GM19328 (cell line): ENCODE measurements around the gene KCNG2.

Source experiments
- ATAC-seq: cut with Tn5 transposase; IDR thresholded peaks from one replicate; pipeline ENCODE4 v1.9.1; 2021; ENCODE audit warnings: mild to moderate bottlenecking, moderate library complexity; ENCODE audit not compliant: unreplicated experiment

KCNG2 gene

GRCh38 chr18:79882522-79883241 is 84.9 kb downstream of the KCNG2 start:
- ATAC-seq, result no peak

DNA sequence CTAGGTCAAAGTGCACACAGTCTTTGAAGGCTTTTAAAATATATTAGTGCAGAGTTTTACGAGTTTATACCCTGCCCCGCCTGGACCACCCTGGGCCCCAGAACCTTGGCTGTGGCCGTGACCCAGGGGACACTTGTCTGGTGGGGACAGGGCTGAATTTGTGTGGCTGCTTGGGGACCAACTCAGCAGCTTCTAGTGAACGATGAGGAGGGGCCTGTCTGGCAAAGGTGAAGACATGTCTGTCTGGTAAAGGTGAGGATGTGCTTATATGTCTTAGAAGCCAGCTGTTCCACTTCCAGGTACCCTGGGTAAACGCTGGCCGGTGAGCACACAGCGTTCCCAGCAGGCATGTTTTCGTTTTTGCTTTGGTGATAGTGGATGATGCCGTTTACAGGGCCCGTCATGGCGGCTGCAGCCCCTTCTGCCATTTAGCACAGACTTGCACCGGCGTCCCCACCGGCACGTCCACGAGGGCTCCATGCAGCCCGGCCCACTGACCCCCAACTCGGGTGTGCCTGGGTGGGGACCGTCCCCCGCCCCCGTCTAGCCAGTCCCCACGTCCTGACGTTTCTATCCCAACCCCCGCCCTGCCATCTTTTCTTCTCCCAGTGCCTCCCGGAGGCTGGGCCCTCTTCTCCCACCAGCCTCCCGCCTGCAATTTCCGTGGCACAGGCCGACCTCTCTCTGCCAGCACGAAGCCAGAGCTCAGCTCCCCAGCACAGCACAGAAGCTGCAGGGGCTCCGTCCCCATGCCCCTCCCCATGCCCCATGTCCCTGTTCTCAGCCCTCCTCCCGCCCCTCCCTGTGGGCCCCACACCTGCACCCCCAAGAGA is 85.9 kb downstream of the KCNG2 start:
- no peak for ATAC-seq

DNA sequence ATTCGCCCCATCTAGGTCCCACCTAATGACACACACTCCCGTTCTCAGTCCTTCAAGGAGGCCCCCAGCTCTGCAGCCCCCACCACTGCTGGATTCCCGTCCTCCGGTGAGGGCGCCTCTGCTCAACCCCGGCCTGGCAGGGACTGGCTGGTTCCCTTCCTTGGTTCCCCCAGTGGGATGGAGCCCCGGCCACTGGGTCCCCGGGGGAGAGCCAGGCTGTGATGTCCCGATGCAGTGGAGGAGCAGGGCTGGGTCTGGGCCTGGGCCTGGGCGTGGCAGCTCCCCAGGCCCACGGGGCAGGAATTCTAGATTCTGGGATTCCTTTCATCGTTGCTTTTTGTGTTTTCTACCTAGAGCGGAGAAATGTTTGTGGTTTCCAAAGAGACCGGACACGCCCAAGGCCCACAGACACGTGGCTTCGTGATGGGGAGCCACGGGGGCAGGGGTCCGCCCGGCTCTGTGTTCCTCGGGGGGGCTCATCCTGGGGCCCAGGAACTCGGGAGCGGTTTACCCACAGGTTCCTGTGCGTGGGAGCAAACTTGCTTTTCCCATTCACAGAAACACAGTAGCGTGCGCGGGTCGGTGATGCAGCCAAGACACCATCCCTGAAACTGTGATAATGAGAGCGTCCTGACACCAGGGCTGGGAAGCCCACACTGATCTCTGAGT is 86.7 kb downstream of the KCNG2 start:
- ATAC-seq, result no peak

- no peak for ATAC-seq
Observed at GRCh38 chr18:79884963-79885728, 87.4 kb downstream of the KCNG2 start.

DNA sequence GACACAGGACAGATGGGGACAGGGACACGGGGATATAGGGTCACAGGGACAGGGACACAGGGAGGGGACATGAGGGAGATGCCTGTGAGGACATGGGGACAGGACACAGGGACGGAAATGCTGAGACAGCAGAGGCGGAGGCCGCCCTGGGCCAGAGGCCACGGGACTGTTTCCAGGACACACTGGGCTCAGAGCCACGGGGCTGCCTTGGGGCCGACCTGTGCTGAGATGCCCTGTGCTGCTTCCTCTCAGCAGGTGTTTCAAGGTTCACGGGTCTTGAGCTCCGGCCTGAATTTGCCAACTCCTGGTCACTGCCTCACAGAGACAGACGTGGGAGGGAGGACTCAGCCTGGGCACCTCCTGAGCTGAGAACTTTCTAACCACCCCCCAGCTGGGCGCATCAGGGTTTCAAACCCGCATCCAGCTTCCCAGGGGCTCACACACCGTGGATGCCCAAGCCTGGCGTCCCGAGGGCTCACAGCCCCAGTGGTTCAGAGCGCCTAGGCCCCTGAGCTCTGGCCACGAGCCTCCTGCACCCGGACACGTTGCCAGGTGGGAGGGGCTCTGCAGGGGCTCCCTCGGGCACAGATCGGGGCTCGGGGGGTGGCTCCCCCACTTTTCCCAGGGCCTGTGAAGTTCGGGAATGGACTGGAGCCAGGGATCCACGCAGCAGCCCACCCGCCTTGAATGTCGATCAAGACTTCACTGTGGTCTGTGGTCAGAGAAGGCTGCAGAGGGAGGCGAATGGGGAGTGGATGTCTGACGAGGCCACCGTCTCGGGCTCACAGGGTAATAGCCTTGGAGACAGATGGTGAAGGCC is 89.7 kb downstream of the KCNG2 start:
- ATAC-seq, result no peak

GRCh38 chr18:79888016-79888415 is 90.3 kb downstream of the KCNG2 start:
- ATAC-seq, result no peak

DNA sequence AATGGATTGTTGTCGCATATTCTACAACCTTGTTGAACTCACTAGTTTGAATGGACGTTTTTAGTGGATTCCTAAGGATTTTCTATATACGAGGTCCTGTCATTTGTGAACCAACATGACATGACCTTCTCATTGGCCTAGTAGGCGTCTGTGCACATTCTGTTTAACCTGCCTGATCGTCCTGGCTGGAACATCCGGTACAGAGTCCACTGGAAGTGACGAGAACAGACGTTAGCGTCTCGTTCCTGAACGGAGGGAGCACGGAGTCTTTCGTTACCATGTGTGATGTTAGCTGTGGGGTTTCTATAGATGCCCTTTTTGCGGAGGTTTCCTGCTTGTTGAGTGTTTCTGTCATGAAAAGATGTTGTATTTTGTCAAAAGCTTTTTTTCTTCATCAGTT is 91.8 kb downstream of the KCNG2 start:
- ATAC-seq, result no peak

GRCh38 chr18:79890674-79891073 is 92.9 kb downstream of the KCNG2 start:
- no peak for ATAC-seq

DNA sequence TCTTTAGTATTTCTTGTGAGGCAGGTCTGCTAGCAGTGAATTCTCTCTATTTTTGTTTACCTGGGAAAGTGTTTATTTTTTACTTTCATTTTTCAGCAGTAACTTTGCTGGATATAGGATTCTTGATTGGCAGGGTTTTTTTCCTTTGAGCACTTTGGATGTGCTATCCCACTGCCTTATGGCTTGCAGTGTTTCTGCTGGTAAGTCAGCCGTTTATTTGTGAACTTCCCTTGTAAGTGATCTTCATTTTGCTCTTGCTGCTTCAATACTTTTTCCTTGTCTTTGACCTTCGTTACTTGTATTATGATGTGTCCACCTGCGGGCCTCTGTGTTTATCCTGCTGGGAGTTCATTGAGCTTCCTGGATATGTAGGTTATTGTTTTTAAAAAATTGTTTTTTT is 99.0 kb downstream of the KCNG2 start:
- ATAC-seq, result no peak

- no peak for ATAC-seq
Observed at GRCh38 chr18:79897940-79898625, 100.3 kb downstream of the KCNG2 start.

GRCh38 chr18:79898952-79899608 is 101.3 kb downstream of the KCNG2 start:
- no peak for ATAC-seq

- no peak for ATAC-seq
Observed at GRCh38 chr18:79899609-79900445, 102.1 kb downstream of the KCNG2 start.

DNA sequence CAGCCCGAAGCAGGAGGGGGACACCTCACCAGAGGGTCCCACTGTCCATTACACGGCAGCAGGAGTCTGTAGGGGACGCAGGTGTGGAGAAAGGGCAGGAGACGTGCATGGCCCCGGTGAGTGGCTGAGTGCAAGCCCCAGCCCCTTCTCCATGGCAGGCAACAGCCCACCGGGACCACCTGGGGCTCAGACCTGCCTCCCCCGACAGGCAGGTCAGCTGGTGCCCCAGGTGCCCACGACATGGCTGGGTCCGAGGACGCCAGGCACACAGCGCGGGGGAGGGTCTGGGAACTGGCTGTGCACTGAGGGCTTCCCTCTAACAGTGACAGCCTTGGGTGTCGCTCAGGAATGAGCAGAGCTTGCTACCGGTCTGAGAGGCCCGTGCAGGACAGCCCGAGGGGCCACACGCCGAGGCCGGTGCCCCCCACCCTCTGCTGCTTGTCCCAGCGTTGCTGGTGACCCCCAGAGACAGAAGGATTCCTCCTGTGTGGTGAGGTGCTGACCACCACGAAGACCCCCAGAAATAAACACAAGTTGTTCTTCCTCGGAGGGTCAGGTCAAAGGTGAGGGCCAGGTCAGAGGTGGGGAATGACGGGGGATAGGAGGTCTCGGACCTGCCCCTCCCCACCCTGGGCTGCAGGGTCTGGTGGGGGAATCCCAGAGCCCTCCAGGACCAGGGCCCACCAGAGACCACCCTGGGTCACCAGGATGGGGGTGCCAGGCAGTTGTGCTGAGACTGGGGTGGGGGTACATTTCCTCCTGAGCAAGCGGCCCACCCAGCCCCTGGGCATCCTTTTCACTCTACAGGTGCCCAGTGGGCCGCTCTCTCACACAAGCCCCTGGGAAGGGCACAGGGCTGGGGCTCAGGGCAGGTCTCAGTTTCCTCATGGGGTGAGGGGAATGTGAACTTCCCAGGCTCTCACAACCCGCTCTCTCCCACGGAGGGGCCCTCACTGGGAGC is 103.2 kb downstream of the KCNG2 start:
- no peak for ATAC-seq

GRCh38 chr18:79901665-79902064 is 103.9 kb downstream of the KCNG2 start:
- no peak for ATAC-seq

DNA sequence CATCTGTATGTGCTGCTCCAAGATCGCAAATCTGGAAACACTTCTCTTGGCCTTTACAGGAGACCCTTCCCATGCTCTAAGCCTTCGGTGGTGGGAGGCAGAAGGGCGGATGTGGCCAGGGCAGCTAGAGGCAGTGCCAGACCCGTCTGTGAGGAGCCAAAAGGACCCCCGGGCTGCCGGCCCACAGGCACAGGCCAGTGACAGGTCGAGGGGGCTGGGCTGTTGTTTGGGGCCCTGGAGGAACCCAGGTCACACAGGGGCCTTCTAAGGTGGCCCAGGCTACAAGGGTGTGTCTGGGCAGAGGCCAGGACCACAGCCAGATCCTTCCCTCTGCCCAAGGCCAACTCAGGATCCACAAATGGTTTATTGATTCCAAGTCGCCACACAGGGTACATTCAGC is 104.3 kb downstream of the KCNG2 start:
- no peak for ATAC-seq

DNA sequence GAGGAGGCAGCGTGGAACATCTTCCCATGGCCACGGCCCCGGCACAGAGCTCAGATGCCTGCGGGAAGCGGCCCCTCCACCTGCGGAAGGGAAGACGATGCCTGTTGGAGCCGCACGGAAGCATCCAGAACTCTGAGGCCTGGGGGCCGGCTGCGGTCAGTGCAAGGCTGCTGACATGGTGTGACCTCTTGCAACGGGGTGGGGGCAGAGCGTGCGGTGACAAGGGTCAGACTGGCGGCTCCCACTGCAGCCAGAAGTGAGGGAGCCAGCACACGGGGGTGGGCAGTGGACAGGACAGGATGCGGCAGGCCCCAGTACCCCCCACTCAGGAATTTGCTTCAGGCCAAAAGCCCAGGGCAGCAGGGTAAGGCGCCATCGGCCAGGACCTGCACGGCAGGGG is 104.9 kb downstream of the KCNG2 start:
- ATAC-seq, result no peak

DNA sequence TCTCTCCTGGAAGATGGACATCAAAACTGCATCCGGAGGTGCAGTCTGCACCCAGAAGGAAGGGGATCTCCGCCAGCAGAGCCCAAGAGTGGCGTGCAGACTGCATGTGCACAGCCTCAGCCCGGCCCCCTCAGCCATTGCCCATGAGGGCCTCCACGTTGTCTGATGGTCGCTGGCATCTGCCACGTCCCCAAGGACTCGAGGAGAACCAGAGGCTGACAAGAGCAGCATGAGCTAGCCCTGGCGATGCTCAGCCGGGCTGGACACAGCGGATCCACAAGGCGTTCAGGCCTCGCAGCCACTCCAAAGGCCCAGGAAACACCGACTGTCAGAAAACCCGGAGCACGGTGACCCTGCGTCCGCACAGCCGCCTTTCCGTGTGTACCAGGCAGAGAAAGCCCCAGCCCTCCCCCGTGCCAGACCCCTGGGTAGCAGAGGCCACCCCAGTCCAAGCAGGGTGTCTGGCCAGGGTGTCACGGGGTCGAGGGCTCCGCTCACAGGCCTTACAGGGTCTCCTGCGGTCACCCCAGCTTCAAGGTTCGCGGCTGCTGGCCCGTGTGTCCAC is 105.4 kb downstream of the KCNG2 start:
- no peak for ATAC-seq
